K562 (cell line): Measurements from ENCODE around the gene POLL. TPM values are rescaled to one million over a fixed set of nuclear protein-coding genes. Genes with fewer than 3 reads are reported as not detected.

ENCODE experiments used
- FOSL1 ChIP-seq: fragments of 200-800 bp; sonication (Bioruptor generic); conservative IDR thresholded peaks from 2 replicates; pipeline ENCODE4 v1.6.1; 2016; ENCODE audit warnings: missing genetic modification characterization, missing compliant biosample characterization
- KDM5B ChIP-seq: fragments of 200-600 bp; sonication (generic); IDR thresholded peaks from 2 replicates; pipeline ENCODE4 v1.6.1; 2012; ENCODE audit warnings: low read depth, mild to moderate bottlenecking, moderate library complexity, low read length, control low read depth, inconsistent platforms; ENCODE audit not compliant: insufficient replicate concordance
- ZNF146 ChIP-seq: IDR thresholded peaks from one replicate; pipeline ENCODE4 v1.6.1; 2018; ENCODE audit warnings: missing compliant biosample characterization; ENCODE audit not compliant: unreplicated experiment
- polyA plus RNA-seq, 8 experiments: library from polyadenylated mRNA; depleted of rRNA in 4 of 8; stranded (reverse) in 5 of 8; unstranded in 3 of 8; fragments of >200 nt; fragmentation: Nextera tagmentation in 2 of 8; fragmentation: Illumina TruSeq in 1 of 8; extraction: Ambion mirVana in 2 of 8; extraction: Trizol in 1 of 8; gene quantifications; 2 replicates each; pipeline versions ENCODE4 v1.2.1 to v1.2.3, GENCODE V29; 2011 to 2014; ENCODE audit warnings: inconsistent platforms in 1 of 8, missing spikeins in 1 of 8
- total RNA-seq, 7 experiments: library from RNA; depleted of rRNA in 6 of 7; stranded (reverse); fragments of >200 nt in 6 of 7; fragmentation: Illumina TruSeq in 2 of 7; extraction: Trizol in 2 of 7; gene quantifications; 2 replicates each; pipeline versions ENCODE4 v1.2.1 to v1.2.3, GENCODE V29; 2011 to 2021; ENCODE audit warnings: low replicate concordance in 1 of 7
- TF ChIP-seq, protein P1 (sequence below): fragments of 450-650 bp; IDR thresholded peaks from 2 replicates; pipeline ENCODE4 v1.7.1; 2018; ENCODE audit warnings: mild to moderate bottlenecking, low read depth; ENCODE audit not compliant: partially characterized antibody
- TF ChIP-seq, protein P2 (sequence below): fragments of 450-650 bp; formaldehyde crosslinking; IDR thresholded peaks from 2 replicates; pipeline ENCODE4 v1.4.0; 2020; ENCODE audit warnings: mild to moderate bottlenecking, mixed read lengths
- TF ChIP-seq, protein P3 (sequence below): sonication (generic); formaldehyde crosslinking; IDR thresholded peaks from 2 replicates; pipeline ENCODE4 v1.8.1; 2023; ENCODE audit warnings: mild to moderate bottlenecking, missing genetic modification reagents
- TF ChIP-seq, protein P4 (sequence below): IDR thresholded peaks from 3 replicates; pipeline ENCODE4 v1.6.1; 2011; ENCODE audit warnings: borderline replicate concordance, mild to moderate bottlenecking, moderate library complexity; ENCODE audit not compliant: insufficient read length; ENCODE audit errors: extremely low read depth
- TF ChIP-seq, protein P5 (sequence below): fragments of 450-650 bp; IDR thresholded peaks from 2 replicates; pipeline ENCODE4 v1.6.1; 2016; ENCODE audit warnings: low read depth, mild to moderate bottlenecking, moderate library complexity
- TF ChIP-seq, protein P6 (sequence below): sonication (generic); IDR thresholded peaks from 2 replicates; pipeline ENCODE4 v1.6.1; 2016
- TF ChIP-seq, protein P7 (sequence below): fragments of 450-650 bp; formaldehyde crosslinking; IDR thresholded peaks from 2 replicates; pipeline ENCODE4 v1.4.0; 2020; ENCODE audit warnings: mild to moderate bottlenecking, moderate library complexity
- TF ChIP-seq, protein P8 (sequence below), 3 experiments: IDR thresholded peaks in 2 of 3; conservative IDR thresholded peaks in 1 of 3; 2 replicates each; pipeline ENCODE4 v1.5.1; 2011 to 2012; ENCODE audit warnings: low read length in 3 of 3, mild to moderate bottlenecking in 3 of 3, control low read depth in 2 of 3, improper control_type of control experiment in 1 of 3, inconsistent platforms in 1 of 3, low read depth in 1 of 3, mixed read lengths in 1 of 3, moderate library complexity in 1 of 3; ENCODE audit not compliant: insufficient read depth in 2 of 3

The POLL gene
- total and polyA plus RNA-seq, 9 of the 15 experiments (the other 6 are each of a cell fraction or from before 2014, with no cell fraction given) = 1.2 to 18.7 (median 10.9) TPM

DNA sequence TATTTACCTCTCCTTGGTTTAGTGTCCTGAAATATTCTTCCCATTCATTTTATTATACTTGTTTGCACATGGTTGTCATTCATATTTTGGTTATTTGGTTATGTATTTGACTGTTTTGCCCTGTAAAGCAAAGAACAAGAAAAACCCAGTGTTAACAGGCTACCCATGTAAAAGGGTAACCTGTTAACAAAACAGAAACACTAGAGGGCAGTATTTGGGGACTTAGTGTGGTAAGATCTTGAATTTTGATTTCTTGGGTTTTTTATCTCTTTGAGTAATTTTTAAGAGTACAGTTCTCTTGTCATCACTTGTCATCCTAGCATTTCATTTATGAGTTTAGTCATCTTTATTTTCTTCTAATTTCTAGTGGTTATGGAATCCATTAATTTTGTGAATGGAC, 51.3 kb downstream of the POLL start (continued):
- TF ChIP-seq, protein P1, sequence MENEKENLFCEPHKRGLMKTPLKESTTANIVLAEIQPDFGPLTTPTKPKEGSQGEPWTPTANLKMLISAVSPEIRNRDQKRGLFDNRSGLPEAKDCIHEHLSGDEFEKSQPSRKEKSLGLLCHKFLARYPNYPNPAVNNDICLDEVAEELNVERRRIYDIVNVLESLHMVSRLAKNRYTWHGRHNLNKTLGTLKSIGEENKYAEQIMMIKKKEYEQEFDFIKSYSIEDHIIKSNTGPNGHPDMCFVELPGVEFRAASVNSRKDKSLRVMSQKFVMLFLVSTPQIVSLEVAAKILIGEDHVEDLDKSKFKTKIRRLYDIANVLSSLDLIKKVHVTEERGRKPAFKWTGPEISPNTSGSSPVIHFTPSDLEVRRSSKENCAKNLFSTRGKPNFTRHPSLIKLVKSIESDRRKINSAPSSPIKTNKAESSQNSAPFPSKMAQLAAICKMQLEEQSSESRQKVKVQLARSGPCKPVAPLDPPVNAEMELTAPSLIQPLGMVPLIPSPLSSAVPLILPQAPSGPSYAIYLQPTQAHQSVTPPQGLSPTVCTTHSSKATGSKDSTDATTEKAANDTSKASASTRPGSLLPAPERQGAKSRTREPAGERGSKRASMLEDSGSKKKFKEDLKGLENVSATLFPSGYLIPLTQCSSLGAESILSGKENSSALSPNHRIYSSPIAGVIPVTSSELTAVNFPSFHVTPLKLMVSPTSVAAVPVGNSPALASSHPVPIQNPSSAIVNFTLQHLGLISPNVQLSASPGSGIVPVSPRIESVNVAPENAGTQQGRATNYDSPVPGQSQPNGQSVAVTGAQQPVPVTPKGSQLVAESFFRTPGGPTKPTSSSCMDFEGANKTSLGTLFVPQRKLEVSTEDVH = no peak
- TF ChIP-seq, protein P2, sequence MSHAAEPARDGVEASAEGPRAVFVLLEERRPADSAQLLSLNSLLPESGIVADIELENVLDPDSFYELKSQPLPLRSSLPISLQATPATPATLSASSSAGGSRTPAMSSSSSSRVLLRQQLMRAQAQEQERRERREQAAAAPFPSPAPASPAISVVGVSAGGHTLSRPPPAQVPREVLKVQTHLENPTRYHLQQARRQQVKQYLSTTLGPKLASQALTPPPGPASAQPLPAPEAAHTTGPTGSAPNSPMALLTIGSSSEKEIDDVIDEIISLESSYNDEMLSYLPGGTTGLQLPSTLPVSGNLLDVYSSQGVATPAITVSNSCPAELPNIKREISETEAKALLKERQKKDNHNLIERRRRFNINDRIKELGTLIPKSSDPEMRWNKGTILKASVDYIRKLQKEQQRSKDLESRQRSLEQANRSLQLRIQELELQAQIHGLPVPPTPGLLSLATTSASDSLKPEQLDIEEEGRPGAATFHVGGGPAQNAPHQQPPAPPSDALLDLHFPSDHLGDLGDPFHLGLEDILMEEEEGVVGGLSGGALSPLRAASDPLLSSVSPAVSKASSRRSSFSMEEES = no peak
- TF ChIP-seq KDM5B (no peak), FOSL1 (tag) (no peak), ZNF146 (no peak)
- TF ChIP-seq, protein P3, sequence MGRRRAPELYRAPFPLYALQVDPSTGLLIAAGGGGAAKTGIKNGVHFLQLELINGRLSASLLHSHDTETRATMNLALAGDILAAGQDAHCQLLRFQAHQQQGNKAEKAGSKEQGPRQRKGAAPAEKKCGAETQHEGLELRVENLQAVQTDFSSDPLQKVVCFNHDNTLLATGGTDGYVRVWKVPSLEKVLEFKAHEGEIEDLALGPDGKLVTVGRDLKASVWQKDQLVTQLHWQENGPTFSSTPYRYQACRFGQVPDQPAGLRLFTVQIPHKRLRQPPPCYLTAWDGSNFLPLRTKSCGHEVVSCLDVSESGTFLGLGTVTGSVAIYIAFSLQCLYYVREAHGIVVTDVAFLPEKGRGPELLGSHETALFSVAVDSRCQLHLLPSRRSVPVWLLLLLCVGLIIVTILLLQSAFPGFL (CRISPR knock-in tag) = no peak
- TF ChIP-seq, protein P4, sequence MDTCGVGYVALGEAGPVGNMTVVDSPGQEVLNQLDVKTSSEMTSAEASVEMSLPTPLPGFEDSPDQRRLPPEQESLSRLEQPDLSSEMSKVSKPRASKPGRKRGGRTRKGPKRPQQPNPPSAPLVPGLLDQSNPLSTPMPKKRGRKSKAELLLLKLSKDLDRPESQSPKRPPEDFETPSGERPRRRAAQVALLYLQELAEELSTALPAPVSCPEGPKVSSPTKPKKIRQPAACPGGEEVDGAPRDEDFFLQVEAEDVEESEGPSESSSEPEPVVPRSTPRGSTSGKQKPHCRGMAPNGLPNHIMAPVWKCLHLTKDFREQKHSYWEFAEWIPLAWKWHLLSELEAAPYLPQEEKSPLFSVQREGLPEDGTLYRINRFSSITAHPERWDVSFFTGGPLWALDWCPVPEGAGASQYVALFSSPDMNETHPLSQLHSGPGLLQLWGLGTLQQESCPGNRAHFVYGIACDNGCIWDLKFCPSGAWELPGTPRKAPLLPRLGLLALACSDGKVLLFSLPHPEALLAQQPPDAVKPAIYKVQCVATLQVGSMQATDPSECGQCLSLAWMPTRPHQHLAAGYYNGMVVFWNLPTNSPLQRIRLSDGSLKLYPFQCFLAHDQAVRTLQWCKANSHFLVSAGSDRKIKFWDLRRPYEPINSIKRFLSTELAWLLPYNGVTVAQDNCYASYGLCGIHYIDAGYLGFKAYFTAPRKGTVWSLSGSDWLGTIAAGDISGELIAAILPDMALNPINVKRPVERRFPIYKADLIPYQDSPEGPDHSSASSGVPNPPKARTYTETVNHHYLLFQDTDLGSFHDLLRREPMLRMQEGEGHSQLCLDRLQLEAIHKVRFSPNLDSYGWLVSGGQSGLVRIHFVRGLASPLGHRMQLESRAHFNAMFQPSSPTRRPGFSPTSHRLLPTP = no peak
- TF ChIP-seq, protein P5, sequence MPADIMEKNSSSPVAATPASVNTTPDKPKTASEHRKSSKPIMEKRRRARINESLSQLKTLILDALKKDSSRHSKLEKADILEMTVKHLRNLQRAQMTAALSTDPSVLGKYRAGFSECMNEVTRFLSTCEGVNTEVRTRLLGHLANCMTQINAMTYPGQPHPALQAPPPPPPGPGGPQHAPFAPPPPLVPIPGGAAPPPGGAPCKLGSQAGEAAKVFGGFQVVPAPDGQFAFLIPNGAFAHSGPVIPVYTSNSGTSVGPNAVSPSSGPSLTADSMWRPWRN = no peak
- TF ChIP-seq, protein P6, sequence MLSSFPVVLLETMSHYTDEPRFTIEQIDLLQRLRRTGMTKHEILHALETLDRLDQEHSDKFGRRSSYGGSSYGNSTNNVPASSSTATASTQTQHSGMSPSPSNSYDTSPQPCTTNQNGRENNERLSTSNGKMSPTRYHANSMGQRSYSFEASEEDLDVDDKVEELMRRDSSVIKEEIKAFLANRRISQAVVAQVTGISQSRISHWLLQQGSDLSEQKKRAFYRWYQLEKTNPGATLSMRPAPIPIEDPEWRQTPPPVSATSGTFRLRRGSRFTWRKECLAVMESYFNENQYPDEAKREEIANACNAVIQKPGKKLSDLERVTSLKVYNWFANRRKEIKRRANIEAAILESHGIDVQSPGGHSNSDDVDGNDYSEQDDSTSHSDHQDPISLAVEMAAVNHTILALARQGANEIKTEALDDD = peak; percentile 72; the same call in 1 of the 2 replicates
- TF ChIP-seq, protein P7, sequence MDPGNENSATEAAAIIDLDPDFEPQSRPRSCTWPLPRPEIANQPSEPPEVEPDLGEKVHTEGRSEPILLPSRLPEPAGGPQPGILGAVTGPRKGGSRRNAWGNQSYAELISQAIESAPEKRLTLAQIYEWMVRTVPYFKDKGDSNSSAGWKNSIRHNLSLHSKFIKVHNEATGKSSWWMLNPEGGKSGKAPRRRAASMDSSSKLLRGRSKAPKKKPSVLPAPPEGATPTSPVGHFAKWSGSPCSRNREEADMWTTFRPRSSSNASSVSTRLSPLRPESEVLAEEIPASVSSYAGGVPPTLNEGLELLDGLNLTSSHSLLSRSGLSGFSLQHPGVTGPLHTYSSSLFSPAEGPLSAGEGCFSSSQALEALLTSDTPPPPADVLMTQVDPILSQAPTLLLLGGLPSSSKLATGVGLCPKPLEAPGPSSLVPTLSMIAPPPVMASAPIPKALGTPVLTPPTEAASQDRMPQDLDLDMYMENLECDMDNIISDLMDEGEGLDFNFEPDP (CRISPR knock-in tag) = no peak
- TF ChIP-seq, protein P8, sequence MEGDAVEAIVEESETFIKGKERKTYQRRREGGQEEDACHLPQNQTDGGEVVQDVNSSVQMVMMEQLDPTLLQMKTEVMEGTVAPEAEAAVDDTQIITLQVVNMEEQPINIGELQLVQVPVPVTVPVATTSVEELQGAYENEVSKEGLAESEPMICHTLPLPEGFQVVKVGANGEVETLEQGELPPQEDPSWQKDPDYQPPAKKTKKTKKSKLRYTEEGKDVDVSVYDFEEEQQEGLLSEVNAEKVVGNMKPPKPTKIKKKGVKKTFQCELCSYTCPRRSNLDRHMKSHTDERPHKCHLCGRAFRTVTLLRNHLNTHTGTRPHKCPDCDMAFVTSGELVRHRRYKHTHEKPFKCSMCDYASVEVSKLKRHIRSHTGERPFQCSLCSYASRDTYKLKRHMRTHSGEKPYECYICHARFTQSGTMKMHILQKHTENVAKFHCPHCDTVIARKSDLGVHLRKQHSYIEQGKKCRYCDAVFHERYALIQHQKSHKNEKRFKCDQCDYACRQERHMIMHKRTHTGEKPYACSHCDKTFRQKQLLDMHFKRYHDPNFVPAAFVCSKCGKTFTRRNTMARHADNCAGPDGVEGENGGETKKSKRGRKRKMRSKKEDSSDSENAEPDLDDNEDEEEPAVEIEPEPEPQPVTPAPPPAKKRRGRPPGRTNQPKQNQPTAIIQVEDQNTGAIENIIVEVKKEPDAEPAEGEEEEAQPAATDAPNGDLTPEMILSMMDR (IDR thresholded peaks at IDR 0.05 in 2 of 3, conservative IDR thresholded peaks at IDR 0.05 in 1 of 3; ENCODE audit: insufficient read depth in 2 of 3, low read depth in 1 of 3, low read length in 3 of 3) = peak; percentile 29 to 55 (median 33); a peak in 3 of 6 replicates
